ENCODE results near the gene HOXD11. TPM values are rescaled to one million over a fixed set of nuclear protein-coding genes. Genes with fewer than 3 reads are reported as not detected.

HOXD11 gene
- total and polyA plus RNA-seq, 9 of the 15 experiments (the other 6 are each of a cell fraction or from before 2014, with no cell fraction given): not detected

GRCh38 chr2:176155356-176156044 is 48.4 kb downstream of the HOXD11 start (continued):
- TF ChIP-seq CEBPB (tag; IDR thresholded peaks at IDR 0.05) (no peak), ZNF57 (CRISPR knock-in tag; IDR thresholded peaks at IDR 0.05) (no peak), ZNF444 (CRISPR knock-in tag; IDR thresholded peaks at IDR 0.05) (no peak)

- Histone ChIP-seq H3K9me1 (ENCODE audit: control insufficient read depth, insufficient read depth, low read length) (no peaks in the 10 kb centered on the region), H3K9ac (ENCODE audit: insufficient read depth in 1 of 2, low read depth in 2 of 2, low read length in 2 of 2) (no peak overlapping the region), H3K79me2 (ENCODE audit: control insufficient read depth, insufficient read depth, low read length) (no peaks in the 10 kb centered on the region), H3K27me3 (ENCODE audit: control insufficient read depth in 2 of 2, insufficient read depth in 2 of 2, low read length in 2 of 2) (peaks cover 67 to 74% of the 10 kb centered on the region in 2 experiments), H4K20me1 (replicated peaks; ENCODE audit: control insufficient read depth, insufficient read depth, low read length) (no peaks in the 10 kb centered on the region; the same call in 1 of the 2 replicates), H3K4me1 (replicated peaks in 1 of 2; ENCODE audit: control insufficient read depth in 2 of 2, insufficient read depth in 2 of 2, low read length in 2 of 2) (peaks cover 0 to 28% of the 10 kb centered on the region in 2 experiments; a peak in 2 of 5 replicates), H3K27ac (ENCODE audit: extremely low read depth, low read depth, low read length) (no peak overlapping the region), H2AFZ (ENCODE audit: low read depth, low read length) (no peak overlapping the region), H3K36me3 (ENCODE audit: control insufficient read depth, insufficient read depth, low read length) (no peaks in the 10 kb centered on the region), H3K9me3 (replicated peaks; ENCODE audit: control insufficient read depth, insufficient read depth, low read depth, low read length) (no peaks in the 10 kb centered on the region), H3K4me3 (no peak overlapping the region), H3K4me2 (ENCODE audit: insufficient read depth, low read length) (no peak overlapping the region)
- 2% methylated on average over 8 of the region's 8 CpGs for WGBS (ENCODE audit: insufficient coverage, low coverage, missing lambda C conversion rate)
- no peak for ATAC-seq
- in situ Hi-C loops (cut with MboI) (no loop called here), intact Hi-C loops (cut with micrococcal nuclease) (no loop called here)
- no peak for DNase-seq (ENCODE audit: extremely low read depth in 1 of 4, low spot score in 3 of 4)
- ChIA-PET POLR2A (no interaction called here), CTCF (ENCODE audit: low intra/inter-chr PET ratio) (no interaction called here)
- no peak for TF ChIP-seq TOE1 (IDR thresholded peaks at IDR 0.05; ENCODE audit: borderline replicate concordance)
- TF ChIP-seq TOE1 (CRISPR knock-in tag; IDR thresholded peaks at IDR 0.05; ENCODE audit: borderline replicate concordance, low read depth): no peak
- TF ChIP-seq HDAC3 (IDR thresholded peaks at IDR 0.05; ENCODE audit: borderline replicate concordance, partially characterized antibody): no peak
- TF ChIP-seq HDAC6 (IDR thresholded peaks at IDR 0.05; ENCODE audit: low read depth, low read length): no peak
- TF ChIP-seq PCBP2 (IDR thresholded peaks at IDR 0.05; ENCODE audit: low read depth, low read length, poor library complexity, severe bottlenecking): no peak
- TF ChIP-seq SMARCB1 (IDR thresholded peaks at IDR 0.05; ENCODE audit: insufficient read length, low read depth): no peak
- no peak for TF ChIP-seq PHF20 (IDR thresholded peaks at IDR 0.05; ENCODE audit: partially characterized antibody)
- TF ChIP-seq, protein P1, sequence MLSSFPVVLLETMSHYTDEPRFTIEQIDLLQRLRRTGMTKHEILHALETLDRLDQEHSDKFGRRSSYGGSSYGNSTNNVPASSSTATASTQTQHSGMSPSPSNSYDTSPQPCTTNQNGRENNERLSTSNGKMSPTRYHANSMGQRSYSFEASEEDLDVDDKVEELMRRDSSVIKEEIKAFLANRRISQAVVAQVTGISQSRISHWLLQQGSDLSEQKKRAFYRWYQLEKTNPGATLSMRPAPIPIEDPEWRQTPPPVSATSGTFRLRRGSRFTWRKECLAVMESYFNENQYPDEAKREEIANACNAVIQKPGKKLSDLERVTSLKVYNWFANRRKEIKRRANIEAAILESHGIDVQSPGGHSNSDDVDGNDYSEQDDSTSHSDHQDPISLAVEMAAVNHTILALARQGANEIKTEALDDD (IDR thresholded peaks at IDR 0.05): no peak
- no peak for TF ChIP-seq KDM1A (IDR thresholded peaks at IDR 0.05)
- TF ChIP-seq ZNF589 (CRISPR knock-in tag; IDR thresholded peaks at IDR 0.05; ENCODE audit: low read depth): no peak
- no peak for TF ChIP-seq ZNF124 (CRISPR knock-in tag; IDR thresholded peaks at IDR 0.05)
- TF ChIP-seq RFX7 (CRISPR knock-in tag; IDR thresholded peaks at IDR 0.05): no peak
- no peak for TF ChIP-seq HEY1 (CRISPR knock-in tag; IDR thresholded peaks at IDR 0.05; ENCODE audit: borderline replicate concordance)
- TF ChIP-seq FOS (IDR thresholded peaks at IDR 0.05; ENCODE audit: extremely low read depth, insufficient read length): no peak
- no peak for TF ChIP-seq ZNF3 (CRISPR knock-in tag; IDR thresholded peaks at IDR 0.05)
- no peak for TF ChIP-seq POLR3A (IDR thresholded peaks at IDR 0.05; ENCODE audit: borderline replicate concordance, extremely low read depth, insufficient read depth, insufficient read length)
- TF ChIP-seq WHSC1 (IDR thresholded peaks at IDR 0.05; ENCODE audit: low read length): no peak
- no peak for TF ChIP-seq CBFA2T2 (conservative IDR thresholded peaks at IDR 0.05)
- no peak for TF ChIP-seq NCOR1 (IDR thresholded peaks at IDR 0.05)
- BruUV-seq (replicated peaks): no TSS peak
- no peak for FAIRE-seq
Observed at GRCh38 chr2:176156301-176156806, 49.3 kb downstream of the HOXD11 start.

All from K562 (cell line).